GM19351 (cell line): ENCODE data around the gene MOK.

Experiments used
- ATAC-seq: cut with Tn5 transposase; IDR thresholded peaks from one replicate; pipeline ENCODE4 v1.9.1; 2021; ENCODE audit warnings: mild to moderate bottlenecking, moderate library complexity; ENCODE audit not compliant: unreplicated experiment

Gene MOK

GRCh38 chr14:102183886-102184285, 121.1 kb downstream of the MOK start:
- no peak for ATAC-seq

GRCh38 chr14:102182936-102183619, 121.9 kb downstream of the MOK start:
- no peak for ATAC-seq

GRCh38 chr14:102182190-102182589, 122.8 kb downstream of the MOK start:
- no peak for ATAC-seq

- ATAC-seq = no peak
Observed at GRCh38 chr14:102181187-102181586, 123.8 kb downstream of the MOK start.

- no peak for ATAC-seq
Observed at GRCh38 chr14:102180248-102180998, 124.5 kb downstream of the MOK start.
